ENCODE results near the gene CEACAM8.
"Not testable (repeated sequence)": the region's sequence is repeated elsewhere in the genome, so short reads cannot be mapped to it uniquely, and the experiment has no call there.

The CEACAM8 gene

GRCh38 chr19:42594617-42595489 is at the start of gene CEACAM8:
Gene CEACAM8, minus strand, starts transcription at chr19:42594924. Its CDS starts 96 bp downstream, at chr19:42594828.
- DNase-seq (ENCODE audit: low read depth): no peak

- DNase-seq (ENCODE audit: low read depth): not testable (repeated sequence)
These were observed 44.8 kb upstream of the CEACAM8 start for GRCh38 chr19:42639324-42640092.

GRCh38 chr19:42635233-42635539 is 40.5 kb upstream of the CEACAM8 start:
- DNase-seq (ENCODE audit: low read depth): no peak

GRCh38 chr19:42634409-42635232 is 39.9 kb upstream of the CEACAM8 start:
- DNase-seq (ENCODE audit: low read depth): peak; percentile 5

GRCh38 chr19:42629191-42629590 is 34.5 kb upstream of the CEACAM8 start:
- DNase-seq (ENCODE audit: low read depth): no peak

- no peak for DNase-seq (ENCODE audit: low read depth)
These were observed 33.9 kb upstream of the CEACAM8 start for GRCh38 chr19:42628411-42629140.

GRCh38 chr19:42627916-42628315 is 33.2 kb upstream of the CEACAM8 start:
- no peak for DNase-seq (ENCODE audit: low read depth)

- no peak for DNase-seq (ENCODE audit: low read depth)
These were observed 31.5 kb upstream of the CEACAM8 start for GRCh38 chr19:42626181-42626580.

GRCh38 chr19:42619271-42619670 is 24.5 kb upstream of the CEACAM8 start:
- DNase-seq (ENCODE audit: low read depth): no peak

GRCh38 chr19:42613666-42614065 is 18.9 kb upstream of the CEACAM8 start:
- no peak for DNase-seq (ENCODE audit: low read depth)

- DNase-seq (ENCODE audit: low read depth): not testable (repeated sequence)
These were observed 15.7 kb upstream of the CEACAM8 start for GRCh38 chr19:42610401-42610915.

- peak; percentile 14 for DNase-seq (ENCODE audit: low read depth)
These were observed 12.1 kb upstream of the CEACAM8 start for GRCh38 chr19:42606660-42607351.

- no peak for DNase-seq (ENCODE audit: low read depth)
These were observed 7.2 kb upstream of the CEACAM8 start for GRCh38 chr19:42601811-42602443.

GRCh38 chr19:42596391-42597072 is 1.8 kb upstream of the CEACAM8 start:
- no peak for DNase-seq (ENCODE audit: low read depth)

GRCh38 chr19:42595550-42596172 is 937 bp upstream of the CEACAM8 start:
- no peak for DNase-seq (ENCODE audit: low read depth)

- DNase-seq (ENCODE audit: low read depth): no peak
These were observed 4.9 kb downstream of the CEACAM8 start for GRCh38 chr19:42589792-42590191.

- DNase-seq (ENCODE audit: low read depth): no peak
These were observed 10.3 kb downstream of the CEACAM8 start for GRCh38 chr19:42584466-42584865.

- DNase-seq (ENCODE audit: low read depth): no peak
These were observed 17.7 kb downstream of the CEACAM8 start for GRCh38 chr19:42577016-42577415.

- no peak for DNase-seq (ENCODE audit: low read depth)
These were observed 18.5 kb downstream of the CEACAM8 start for GRCh38 chr19:42576241-42576640.

Data from fibroblast of the conjunctiva (primary cell).